K562 (cell line): ENCODE results near the gene TBL1X. TPM values are rescaled to one million over a fixed set of nuclear protein-coding genes. Genes with fewer than 3 reads are reported as not detected.
A peak's percentile ranks its signal among the peaks of the same experiment; 100 is the strongest.

ENCODE experiments used
- BCL6 ChIP-seq: fragments of 250-450 bp; sonication (Bioruptor Pico); IDR thresholded peaks from 2 replicates; pipeline ENCODE4 v1.4.0; 2020
- EP400 ChIP-seq: fragments of 450-650 bp; IDR thresholded peaks from 2 replicates; pipeline ENCODE4 v1.6.1; 2017; ENCODE audit warnings: antibody characterized with exemption, mild to moderate bottlenecking, moderate library complexity
- KDM1A ChIP-seq, 2 experiments: fragments of 450-650 bp; IDR thresholded peaks; 2 replicates each; pipeline ENCODE4 v1.6.1; 2016; ENCODE audit warnings: mild to moderate bottlenecking in 2 of 2
- KLF10 ChIP-seq: fragments of 250-450 bp; sonication (Bioruptor Pico); IDR thresholded peaks from 2 replicates; pipeline ENCODE4 v1.6.1; 2021; ENCODE audit warnings: matching md5 sums
- SMC3 ChIP-seq: conservative IDR thresholded peaks from 2 replicates; pipeline ENCODE4 v1.6.1; 2011; ENCODE audit warnings: low read depth, low read length, improper control_type of control experiment; ENCODE audit not compliant: insufficient read depth
- STAT5B ChIP-seq: fragments of 250-450 bp; sonication (Bioruptor Pico); IDR thresholded peaks from 2 replicates; pipeline ENCODE4 v1.8.0; 2021; ENCODE audit warnings: mild to moderate bottlenecking, inconsistent platforms
- ZEB2 ChIP-seq: fragments of 450-650 bp; IDR thresholded peaks from 2 replicates; pipeline ENCODE4 v1.6.1; 2016
- ZNF146 ChIP-seq: IDR thresholded peaks from one replicate; pipeline ENCODE4 v1.6.1; 2018; ENCODE audit warnings: missing compliant biosample characterization; ENCODE audit not compliant: unreplicated experiment
- ZNF551 ChIP-seq: fragments of 250-450 bp; sonication (Bioruptor Pico); IDR thresholded peaks from 2 replicates; pipeline ENCODE4 v1.5.0; 2021; ENCODE audit warnings: mild to moderate bottlenecking, moderate library complexity
- ZNF79 ChIP-seq: fragments of 250-450 bp; sonication (Bioruptor Pico); IDR thresholded peaks from 2 replicates; pipeline ENCODE4 v1.4.0; 2020; ENCODE audit warnings: low read depth, mild to moderate bottlenecking, moderate library complexity
- polyA plus RNA-seq, 8 experiments: library from polyadenylated mRNA; depleted of rRNA in 4 of 8; stranded (reverse) in 5 of 8; unstranded in 3 of 8; fragments of >200 nt; fragmentation: Nextera tagmentation in 2 of 8; fragmentation: Illumina TruSeq in 1 of 8; extraction: Ambion mirVana in 2 of 8; extraction: Trizol in 1 of 8; gene quantifications; 2 replicates each; pipeline versions ENCODE4 v1.2.1 to v1.2.3, GENCODE V29; 2011 to 2014; ENCODE audit warnings: inconsistent platforms in 1 of 8, missing spikeins in 1 of 8
- total RNA-seq, 7 experiments: library from RNA; depleted of rRNA in 6 of 7; stranded (reverse); fragments of >200 nt in 6 of 7; fragmentation: Illumina TruSeq in 2 of 7; extraction: Trizol in 2 of 7; gene quantifications; 2 replicates each; pipeline versions ENCODE4 v1.2.1 to v1.2.3, GENCODE V29; 2011 to 2021; ENCODE audit warnings: low replicate concordance in 1 of 7
- TF ChIP-seq, protein P1 (sequence below): sonication (generic); formaldehyde crosslinking; IDR thresholded peaks from 2 replicates; pipeline ENCODE4 v1.9.0; 2022; ENCODE audit warnings: mild to moderate bottlenecking, missing genetic modification reagents
- TF ChIP-seq, protein P2 (sequence below), 2 experiments: fragments of 450-650 bp in 1 of 2; IDR thresholded peaks; 2 replicates each; pipeline ENCODE4 v1.6.1; 2011 to 2017; ENCODE audit warnings: low read depth in 2 of 2, antibody characterized with exemption in 1 of 2, borderline replicate concordance in 1 of 2, low read length in 1 of 2, mild to moderate bottlenecking in 1 of 2, mixed read lengths in 1 of 2; ENCODE audit not compliant: control insufficient read depth in 1 of 2
- TF ChIP-seq, protein P3 (sequence below): fragments of 250-450 bp; sonication (Bioruptor Pico); IDR thresholded peaks from 2 replicates; pipeline ENCODE4 v1.5.0; 2021

The TBL1X gene
- total and polyA plus RNA-seq, 9 of the 15 experiments (the other 6 are each of a cell fraction or from before 2014, with no cell fraction given), result 6.0 to 49.6 (median 19.7) TPM

DNA sequence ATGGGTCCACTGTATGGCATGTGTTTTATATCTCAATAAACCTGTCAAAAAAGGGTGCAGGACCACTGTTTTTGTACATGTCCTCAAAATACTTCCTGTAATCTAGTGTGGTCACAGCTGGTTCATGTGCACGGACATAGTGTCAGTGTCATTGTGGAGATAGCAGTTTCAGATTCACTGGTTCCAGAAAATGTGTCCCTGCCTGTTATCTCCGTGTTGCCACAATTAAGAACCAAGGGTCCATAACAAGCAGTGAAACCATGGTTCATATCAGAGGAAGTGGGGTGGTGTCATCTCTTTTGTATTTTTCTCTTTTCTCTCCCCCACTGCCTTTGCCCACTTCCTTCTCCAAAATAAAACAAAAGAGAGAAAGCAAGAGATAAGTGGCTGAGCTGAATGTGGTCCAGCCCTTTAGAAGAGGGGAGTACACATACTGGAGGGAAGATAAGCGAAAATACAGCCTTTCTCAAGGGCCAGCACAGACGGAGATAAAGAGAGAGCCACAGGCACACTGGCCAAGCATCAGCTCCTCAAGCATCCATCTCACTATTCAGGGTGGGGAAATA, 51.2 kb downstream of the TBL1X start (continued):
- TF ChIP-seq SMC3 (no peak), KDM1A (IDR thresholded peaks at IDR 0.05) (peak; percentile 92 to 94), ZNF551 (CRISPR knock-in tag) (no peak), BCL6 (CRISPR knock-in tag) (no peak), ZEB2 (no peak; the same call in 1 of the 2 replicates), STAT5B (CRISPR knock-in tag) (no peak), ZNF146 (CRISPR knock-in tag) (no peak), ZNF79 (CRISPR knock-in tag) (no peak), EP400 (peak; percentile 20; the same call in 1 of the 2 replicates), KLF10 (no peak)
- TF ChIP-seq, protein P1, sequence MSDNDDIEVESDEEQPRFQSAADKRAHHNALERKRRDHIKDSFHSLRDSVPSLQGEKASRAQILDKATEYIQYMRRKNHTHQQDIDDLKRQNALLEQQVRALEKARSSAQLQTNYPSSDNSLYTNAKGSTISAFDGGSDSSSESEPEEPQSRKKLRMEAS (CRISPR knock-in tag), result no peak
- TF ChIP-seq, protein P2, sequence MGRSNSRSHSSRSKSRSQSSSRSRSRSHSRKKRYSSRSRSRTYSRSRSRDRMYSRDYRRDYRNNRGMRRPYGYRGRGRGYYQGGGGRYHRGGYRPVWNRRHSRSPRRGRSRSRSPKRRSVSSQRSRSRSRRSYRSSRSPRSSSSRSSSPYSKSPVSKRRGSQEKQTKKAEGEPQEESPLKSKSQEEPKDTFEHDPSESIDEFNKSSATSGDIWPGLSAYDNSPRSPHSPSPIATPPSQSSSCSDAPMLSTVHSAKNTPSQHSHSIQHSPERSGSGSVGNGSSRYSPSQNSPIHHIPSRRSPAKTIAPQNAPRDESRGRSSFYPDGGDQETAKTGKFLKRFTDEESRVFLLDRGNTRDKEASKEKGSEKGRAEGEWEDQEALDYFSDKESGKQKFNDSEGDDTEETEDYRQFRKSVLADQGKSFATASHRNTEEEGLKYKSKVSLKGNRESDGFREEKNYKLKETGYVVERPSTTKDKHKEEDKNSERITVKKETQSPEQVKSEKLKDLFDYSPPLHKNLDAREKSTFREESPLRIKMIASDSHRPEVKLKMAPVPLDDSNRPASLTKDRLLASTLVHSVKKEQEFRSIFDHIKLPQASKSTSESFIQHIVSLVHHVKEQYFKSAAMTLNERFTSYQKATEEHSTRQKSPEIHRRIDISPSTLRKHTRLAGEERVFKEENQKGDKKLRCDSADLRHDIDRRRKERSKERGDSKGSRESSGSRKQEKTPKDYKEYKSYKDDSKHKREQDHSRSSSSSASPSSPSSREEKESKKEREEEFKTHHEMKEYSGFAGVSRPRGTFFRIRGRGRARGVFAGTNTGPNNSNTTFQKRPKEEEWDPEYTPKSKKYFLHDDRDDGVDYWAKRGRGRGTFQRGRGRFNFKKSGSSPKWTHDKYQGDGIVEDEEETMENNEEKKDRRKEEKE (IDR thresholded peaks at IDR 0.05; ENCODE audit: borderline replicate concordance in 1 of 2, control insufficient read depth in 1 of 2, low read depth in 2 of 2, low read length in 1 of 2), result no peak
- TF ChIP-seq, protein P3, sequence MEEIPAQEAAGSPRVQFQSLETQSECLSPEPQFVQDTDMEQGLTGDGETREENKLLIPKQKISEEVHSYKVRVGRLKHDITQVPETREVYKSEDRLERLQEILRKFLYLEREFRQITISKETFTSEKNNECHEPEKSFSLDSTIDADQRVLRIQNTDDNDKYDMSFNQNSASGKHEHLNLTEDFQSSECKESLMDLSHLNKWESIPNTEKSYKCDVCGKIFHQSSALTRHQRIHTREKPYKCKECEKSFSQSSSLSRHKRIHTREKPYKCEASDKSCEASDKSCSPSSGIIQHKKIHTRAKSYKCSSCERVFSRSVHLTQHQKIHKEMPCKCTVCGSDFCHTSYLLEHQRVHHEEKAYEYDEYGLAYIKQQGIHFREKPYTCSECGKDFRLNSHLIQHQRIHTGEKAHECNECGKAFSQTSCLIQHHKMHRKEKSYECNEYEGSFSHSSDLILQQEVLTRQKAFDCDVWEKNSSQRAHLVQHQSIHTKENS (CRISPR knock-in tag), result no peak
- TF ChIP-seq, all 486 proteins: peak for 106
